Femur (tissue), 1 donor: ENCODE results near the gene SFTPD.
"Not testable (repeated sequence)": the region's sequence is repeated elsewhere in the genome, so short reads cannot be mapped to it uniquely, and the experiment has no call there.

ENCODE experiments used
- DNase-seq: peaks from one replicate; pipeline ENCODE4 v3.0.0-alpha.2; 2017

Gene SFTPD

GRCh38 chr10:79923669-79924068, 25.2 kb downstream of the SFTPD start:
- no peak for DNase-seq

- DNase-seq: no peak
Observed at GRCh38 chr10:79923145-79923544, 25.8 kb downstream of the SFTPD start.

- not testable (repeated sequence) for DNase-seq
Observed at GRCh38 chr10:79922011-79922412, 26.9 kb downstream of the SFTPD start.

- not testable (repeated sequence) for DNase-seq
Observed at GRCh38 chr10:79915838-79916237, 33.1 kb downstream of the SFTPD start.

- DNase-seq: not testable (repeated sequence)
Observed at GRCh38 chr10:79914512-79914911, 34.4 kb downstream of the SFTPD start.

GRCh38 chr10:79910836-79911235, 38.1 kb downstream of the SFTPD start:
- DNase-seq: no peak

- no peak for DNase-seq
Observed at GRCh38 chr10:79910344-79910743, 38.6 kb downstream of the SFTPD start.

GRCh38 chr10:79905322-79906314, 43.3 kb downstream of the SFTPD start:
- DNase-seq: no peak

GRCh38 chr10:79904671-79905321, 44.1 kb downstream of the SFTPD start:
- peak; percentile 80 for DNase-seq

GRCh38 chr10:79901571-79901970, 47.3 kb downstream of the SFTPD start:
- not testable (repeated sequence) for DNase-seq

- no peak for DNase-seq
Observed at GRCh38 chr10:79898597-79899325, 50.1 kb downstream of the SFTPD start.

GRCh38 chr10:79892896-79893295, 56.0 kb downstream of the SFTPD start:
- DNase-seq: not testable (repeated sequence)

GRCh38 chr10:79890469-79890868, 58.4 kb downstream of the SFTPD start:
- DNase-seq: no peak

- DNase-seq: not testable (repeated sequence)
Observed at GRCh38 chr10:79888984-79889383, 59.9 kb downstream of the SFTPD start.
